Measurements from ENCODE around the gene UTP11. TPM values are rescaled to one million over a fixed set of nuclear protein-coding genes. Genes with fewer than 3 reads are reported as not detected.

The UTP11 gene
- total RNA-seq, 4 donors from 2014 or later: 32.1 to 48.5 (median 39.5) TPM

GRCh38 chr1:38027201-38028104 is 14.9 kb downstream of the UTP11 start:
- no peaks in the 10 kb centered on the region for H3K9me3 ChIP-seq
- H3K4me3 ChIP-seq: no peak overlapping the region
- 62% methylated on average over 19 of the region's 19 CpGs for WGBS
- H3K36me3 ChIP-seq: peaks cover 30% of the 10 kb centered on the region
- H3K27me3 ChIP-seq: no peaks in the 10 kb centered on the region
- no peak for TF ChIP-seq EP300 (IDR thresholded peaks at IDR 0.05)
- TF ChIP-seq CTCF (IDR thresholded peaks at IDR 0.05): no peak
- TF ChIP-seq POLR2AphosphoS5 (IDR thresholded peaks at IDR 0.05): no peak
- TF ChIP-seq POLR2A (IDR thresholded peaks at IDR 0.05): no peak
- DNase-seq (ENCODE audit: low spot score in 2 of 2): no peak
- peaks cover 64% of the 10 kb centered on the region for H3K4me1 ChIP-seq
- peak overlapping the region; percentile 62 for H3K27ac ChIP-seq

GRCh38 chr1:38028105-38028591 is 15.6 kb downstream of the UTP11 start:
- WGBS: 44% methylated on average over 3 of the region's 3 CpGs
- no peaks in the 10 kb centered on the region for H3K9me3 ChIP-seq
- no peaks in the 10 kb centered on the region for H3K27me3 ChIP-seq
- H3K27ac ChIP-seq: peak overlapping the region; percentile 62
- peaks cover 23% of the 10 kb centered on the region for H3K36me3 ChIP-seq
- no peak for DNase-seq (ENCODE audit: low spot score in 2 of 2)
- no peak overlapping the region for H3K4me3 ChIP-seq
- peaks cover 64% of the 10 kb centered on the region for H3K4me1 ChIP-seq
- no peak for TF ChIP-seq POLR2AphosphoS5 (IDR thresholded peaks at IDR 0.05)
- TF ChIP-seq POLR2A (IDR thresholded peaks at IDR 0.05): no peak
- TF ChIP-seq CTCF (IDR thresholded peaks at IDR 0.05): no peak
- no peak for TF ChIP-seq EP300 (IDR thresholded peaks at IDR 0.05)

GRCh38 chr1:38028671-38029070 is 16.1 kb downstream of the UTP11 start:
- DNase-seq (ENCODE audit: low spot score in 2 of 2): no peak
- no peaks in the 10 kb centered on the region for H3K9me3 ChIP-seq
- peaks cover 19% of the 10 kb centered on the region for H3K36me3 ChIP-seq
- 83% methylated on average over 1 of the region's 2 CpGs for WGBS
- peak overlapping the region; percentile 16 for H3K27ac ChIP-seq
- TF ChIP-seq POLR2AphosphoS5 (IDR thresholded peaks at IDR 0.05) (no peak), EP300 (IDR thresholded peaks at IDR 0.05) (no peak), CTCF (IDR thresholded peaks at IDR 0.05) (no peak), POLR2A (IDR thresholded peaks at IDR 0.05) (no peak)
- H3K27me3 ChIP-seq: no peaks in the 10 kb centered on the region
- H3K4me1 ChIP-seq: peaks cover 64% of the 10 kb centered on the region
- H3K4me3 ChIP-seq: no peak overlapping the region

GRCh38 chr1:38029081-38029681 is 16.6 kb downstream of the UTP11 start:
- H3K27ac ChIP-seq: peak overlapping the region; percentile 40
- 25% methylated on average over 16 of the region's 23 CpGs for WGBS
- TF ChIP-seq POLR2A (IDR thresholded peaks at IDR 0.05): no peak
- TF ChIP-seq CTCF (IDR thresholded peaks at IDR 0.05): no peak
- no peak for TF ChIP-seq EP300 (IDR thresholded peaks at IDR 0.05)
- TF ChIP-seq POLR2AphosphoS5 (IDR thresholded peaks at IDR 0.05): no peak

More at GRCh38 chr1:38029081-38029681, 16.6 kb downstream of the UTP11 start:
- Histone ChIP-seq H3K27me3 (no peaks in the 10 kb centered on the region), H3K36me3 (peaks cover 14% of the 10 kb centered on the region), H3K9me3 (no peaks in the 10 kb centered on the region), H3K4me3 (no peak overlapping the region), H3K4me1 (peaks cover 64% of the 10 kb centered on the region)
- no peak for DNase-seq (ENCODE audit: low spot score in 2 of 2)
